PC-9 (cell line): ENCODE data around the gene TGFBR2. TPM values are rescaled to one million over a fixed set of nuclear protein-coding genes. Genes with fewer than 3 reads are reported as not detected.

Experiments
- BruUV-seq: library from RNA; stranded (reverse); fragments of 400-500 nt; replicated peaks from 2 replicates; lab custom pipeline; 2021; lab: Mats Ljungman, UMichigan
- CTCF ChIA-PET: fragments of 300-600 bp; sonication (Branson Sonifier 250); formaldehyde crosslinking; loops from one replicate; lab custom pipeline; 2022; ENCODE audit warnings: antibody characterized with exemption; lab: Charles Lee
- POLR2A ChIA-PET: fragments of 300-600 bp; sonication (Branson Sonifier 250); formaldehyde crosslinking; loops from one replicate; lab custom pipeline; 2022; ENCODE audit warnings: antibody characterized with exemption; ENCODE audit not compliant: unreplicated experiment; lab: Charles Lee
- DNase-seq, 2 experiments: peaks; one replicate each; pipeline versions ENCODE4 v3.0.0 to v3.0.0-alpha.2; 2015 to 2022; ENCODE audit warnings: mixed read lengths in 1 of 2
- H2AFZ ChIP-seq: fragments of 200-600 bp; sonication (generic); 2 replicates; pipeline ENCODE4 v1.8.1; 2017; ENCODE audit warnings: antibody characterized with exemption
- H3F3A ChIP-seq: fragments of 200-600 bp; sonication (generic); 2 replicates; pipeline ENCODE4 v1.8.1; 2017; ENCODE audit warnings: antibody characterized with exemption, mild to moderate bottlenecking, low read depth; ENCODE audit not compliant: insufficient read depth
- H3K27ac ChIP-seq: fragments of 200-600 bp; sonication (generic); 2 replicates; pipeline ENCODE4 v1.6.1; 2016; ENCODE audit warnings: mixed run types
- H3K27me3 ChIP-seq: fragments of 200-600 bp; sonication (generic); 2 replicates; pipeline ENCODE4 v1.6.1; 2016; ENCODE audit warnings: low read depth, mixed run types; ENCODE audit not compliant: insufficient read depth
- H3K36me3 ChIP-seq: fragments of 200-600 bp; sonication (generic); 2 replicates; pipeline ENCODE4 v1.6.1; 2016; ENCODE audit warnings: low read depth, mixed run types
- H3K4me1 ChIP-seq: fragments of 200-600 bp; sonication (generic); replicated peaks from 2 replicates; pipeline ENCODE4 v1.6.1; 2016; ENCODE audit warnings: mixed run types; ENCODE audit not compliant: insufficient read depth
- H3K4me2 ChIP-seq: fragments of 200-600 bp; sonication (generic); 2 replicates; pipeline ENCODE4 v1.6.1; 2017; ENCODE audit warnings: mixed run types
- H3K4me3 ChIP-seq: fragments of 200-600 bp; sonication (generic); 2 replicates; pipeline ENCODE4 v1.6.1; 2016; ENCODE audit warnings: mixed run types
- H3K79me2 ChIP-seq: fragments of 200-600 bp; sonication (generic); 2 replicates; pipeline ENCODE4 v1.6.1; 2017; ENCODE audit warnings: low read depth, mixed run types
- H3K9me2 ChIP-seq: fragments of 200-600 bp; sonication (generic); 2 replicates; pipeline ENCODE4 v1.8.1; 2017; ENCODE audit warnings: mild to moderate bottlenecking; ENCODE audit not compliant: insufficient read depth
- H3K9me3 ChIP-seq: fragments of 200-600 bp; sonication (generic); 2 replicates; pipeline ENCODE4 v1.8.1; 2016; ENCODE audit warnings: low read depth; ENCODE audit not compliant: insufficient read depth
- H4K20me1 ChIP-seq: fragments of 200-600 bp; sonication (generic); 2 replicates; pipeline ENCODE4 v1.8.1; 2017; ENCODE audit not compliant: insufficient read depth
- EZH2 ChIP-seq: fragments of 200-600 bp; sonication (generic); IDR thresholded peaks from 2 replicates; pipeline ENCODE4 v1.8.0; 2017; ENCODE audit warnings: antibody characterized with exemption, low read depth
- intact Hi-C: fragments of 100-400 bp; cut with micrococcal nuclease; formaldehyde crosslinking; loops from one replicate; pipeline ENCODE4 v1.10.0; 2022; ENCODE audit not compliant: unreplicated experiment
- total RNA-seq: library from RNA; stranded (reverse); gene quantifications from 2 replicates; pipeline ENCODE4 v1.2.3, GENCODE V29; 2021
- TF ChIP-seq, protein P1 (sequence below): fragments of 200-600 bp; sonication (generic); conservative IDR thresholded peaks from 2 replicates; pipeline ENCODE4 v1.6.1; 2017; ENCODE audit warnings: mixed run types, antibody characterized with exemption, mild to moderate bottlenecking, moderate library complexity

Gene TGFBR2
- total RNA-seq, 1 experiment from 2014 or later = 33.6 TPM

DNA sequence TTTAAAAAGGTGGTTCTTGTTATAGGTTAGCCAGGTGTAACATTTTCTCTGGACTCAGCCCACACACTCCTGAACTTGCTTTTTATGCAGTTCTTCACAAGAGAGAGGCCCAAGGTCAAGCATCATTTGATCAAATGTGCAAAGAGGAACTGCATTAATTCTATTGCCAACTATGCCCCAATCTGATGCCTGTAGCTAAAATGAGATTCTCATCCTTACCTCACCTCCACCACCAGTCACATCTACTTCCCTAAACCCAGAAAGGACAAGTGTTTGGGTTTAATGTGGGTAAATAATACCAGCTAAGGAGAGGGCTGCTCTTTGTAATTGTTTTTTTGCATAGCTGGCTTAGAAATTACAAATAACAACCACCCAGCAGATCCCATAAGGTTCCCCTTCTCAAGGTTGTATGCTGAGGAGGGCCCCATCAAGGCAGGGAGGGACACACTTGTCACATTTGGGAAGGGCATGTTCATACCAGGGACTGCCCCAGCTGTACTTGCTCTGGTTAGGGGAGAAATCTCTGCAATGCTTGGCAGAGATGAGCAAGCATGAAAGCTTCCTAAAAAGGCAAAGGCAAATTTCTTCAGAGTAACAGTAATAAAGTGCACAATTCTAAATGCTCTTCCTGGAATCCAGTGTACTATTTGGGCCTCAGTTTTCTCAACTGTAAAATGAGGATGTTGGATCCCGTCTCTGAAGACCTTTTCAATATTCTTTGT is 76.2 kb downstream of the TGFBR2 start:
- H3K79me2 ChIP-seq = no peaks in the 10 kb centered on the region
- no peak overlapping the region for H3K4me3 ChIP-seq
- no peaks in the 10 kb centered on the region for H4K20me1 ChIP-seq
- no peaks in the 10 kb centered on the region for H3K27me3 ChIP-seq
- H3K36me3 ChIP-seq = no peaks in the 10 kb centered on the region
- H3K27ac ChIP-seq = no peak overlapping the region
- no peaks in the 10 kb centered on the region for H3F3A ChIP-seq
- H3K4me2 ChIP-seq = no peak overlapping the region
- intact Hi-C loops = no loop called here
- no peak overlapping the region for H2AFZ ChIP-seq
- no peak for TF ChIP-seq EZH2
- TF ChIP-seq, protein P1, sequence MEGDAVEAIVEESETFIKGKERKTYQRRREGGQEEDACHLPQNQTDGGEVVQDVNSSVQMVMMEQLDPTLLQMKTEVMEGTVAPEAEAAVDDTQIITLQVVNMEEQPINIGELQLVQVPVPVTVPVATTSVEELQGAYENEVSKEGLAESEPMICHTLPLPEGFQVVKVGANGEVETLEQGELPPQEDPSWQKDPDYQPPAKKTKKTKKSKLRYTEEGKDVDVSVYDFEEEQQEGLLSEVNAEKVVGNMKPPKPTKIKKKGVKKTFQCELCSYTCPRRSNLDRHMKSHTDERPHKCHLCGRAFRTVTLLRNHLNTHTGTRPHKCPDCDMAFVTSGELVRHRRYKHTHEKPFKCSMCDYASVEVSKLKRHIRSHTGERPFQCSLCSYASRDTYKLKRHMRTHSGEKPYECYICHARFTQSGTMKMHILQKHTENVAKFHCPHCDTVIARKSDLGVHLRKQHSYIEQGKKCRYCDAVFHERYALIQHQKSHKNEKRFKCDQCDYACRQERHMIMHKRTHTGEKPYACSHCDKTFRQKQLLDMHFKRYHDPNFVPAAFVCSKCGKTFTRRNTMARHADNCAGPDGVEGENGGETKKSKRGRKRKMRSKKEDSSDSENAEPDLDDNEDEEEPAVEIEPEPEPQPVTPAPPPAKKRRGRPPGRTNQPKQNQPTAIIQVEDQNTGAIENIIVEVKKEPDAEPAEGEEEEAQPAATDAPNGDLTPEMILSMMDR = no peak
- H3K4me1 ChIP-seq = no peaks in the 10 kb centered on the region
- DNase-seq = no peak
- POLR2A ChIA-PET = no interaction called here
- CTCF ChIA-PET = interaction anchor here (0.6 kb wide), 1 partner anchor 606 kb away, joined by 3 read pairs; no protein-coding TSS in a partner anchor
- BruUV-seq = no TSS peak
- H3K9me3 ChIP-seq = no peaks in the 10 kb centered on the region
- no peaks in the 10 kb centered on the region for H3K9me2 ChIP-seq

DNA sequence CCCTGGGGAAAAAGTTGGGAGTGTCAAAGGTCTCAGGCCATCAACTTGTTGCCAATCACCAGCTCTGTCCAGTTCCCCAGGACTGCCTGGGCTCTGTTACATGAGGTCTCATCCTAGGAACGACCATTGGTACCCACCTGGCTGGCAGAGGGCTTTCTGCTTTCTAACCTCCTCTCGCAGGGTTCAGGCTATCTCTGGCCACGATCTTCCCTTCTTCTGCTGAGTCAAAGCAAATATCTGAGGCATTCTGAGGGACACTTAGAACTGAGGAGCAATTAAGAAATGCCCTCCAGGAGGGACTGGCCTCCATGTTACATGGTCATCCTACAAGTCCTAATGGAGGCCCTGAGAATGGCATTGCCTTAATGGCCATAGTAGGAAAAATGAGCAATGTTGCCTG is 77.4 kb downstream of the TGFBR2 start:
- Histone ChIP-seq H3K9me3 (no peaks in the 10 kb centered on the region), H3K4me2 (no peak overlapping the region), H3K4me1 (peaks cover 8% of the 10 kb centered on the region), H3K36me3 (no peaks in the 10 kb centered on the region), H3K4me3 (no peak overlapping the region), H3K27me3 (no peaks in the 10 kb centered on the region), H2AFZ (no peak overlapping the region), H4K20me1 (no peaks in the 10 kb centered on the region), H3F3A (peaks cover 6% of the 10 kb centered on the region; the same call in 1 of the 2 replicates), H3K79me2 (no peaks in the 10 kb centered on the region), H3K9me2 (no peaks in the 10 kb centered on the region), H3K27ac (no peak overlapping the region)
- TF ChIP-seq, protein P1 = no peak
- no peak for TF ChIP-seq EZH2
- CTCF ChIA-PET = no interaction called here
- DNase-seq = no peak
- intact Hi-C loops = no loop called here
- POLR2A ChIA-PET = no interaction called here
- no TSS peak for BruUV-seq

DNA sequence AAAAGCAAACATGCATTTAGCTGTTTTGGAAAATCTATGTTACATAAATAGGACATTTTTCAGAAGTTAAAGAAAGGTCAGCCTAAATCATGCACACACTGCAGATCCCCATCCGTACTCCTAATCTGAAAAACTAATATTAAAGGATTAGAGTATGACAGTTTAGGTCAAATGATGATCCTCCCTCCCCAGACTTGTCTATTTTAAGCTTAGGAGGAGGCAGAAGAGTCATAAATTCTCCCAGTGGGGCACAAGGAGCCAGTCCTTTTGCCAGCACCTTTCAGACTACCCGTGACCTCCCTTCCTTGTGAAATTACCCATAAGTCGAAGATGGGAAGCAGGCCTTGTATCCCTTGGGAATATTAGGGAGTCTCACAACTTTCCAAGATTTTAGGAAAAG is 78.0 kb downstream of the TGFBR2 start:
- intact Hi-C loops = no loop called here
- no peak overlapping the region for H3K27ac ChIP-seq

More for the DNA sequence above, 78.0 kb downstream of the TGFBR2 start:
- ChIA-PET POLR2A (no interaction called here), CTCF (no interaction called here)
- TF ChIP-seq, protein P1 = no peak
- no peak for TF ChIP-seq EZH2
- peaks cover 14% of the 10 kb centered on the region for H3K4me1 ChIP-seq
- no peaks in the 10 kb centered on the region for H4K20me1 ChIP-seq
- H2AFZ ChIP-seq = no peak overlapping the region
- no peaks in the 10 kb centered on the region for H3K27me3 ChIP-seq
- no TSS peak for BruUV-seq
- H3K9me2 ChIP-seq = no peaks in the 10 kb centered on the region
- no peaks in the 10 kb centered on the region for H3K9me3 ChIP-seq
- H3K4me3 ChIP-seq = no peak overlapping the region
- no peaks in the 10 kb centered on the region for H3K79me2 ChIP-seq
- DNase-seq = no peak
- H3K4me2 ChIP-seq = no peak overlapping the region
- peaks cover 7% of the 10 kb centered on the region for H3F3A ChIP-seq
- no peaks in the 10 kb centered on the region for H3K36me3 ChIP-seq
